Amygdala (tissue), 56 donors: ENCODE data around the gene KRTAP2-3.
"Not testable (repeated sequence)": the region's sequence is repeated elsewhere in the genome, so short reads cannot be mapped to it uniquely, and the experiment has no call there.

Source experiments
- DNase-seq, 56 donors: peaks; one replicate each; lab custom pipeline; 2025; lab: John Stamatoyannopoulos, UW

KRTAP2-3 gene

GRCh38 chr17:41040783-41041571 lies 18.9 kb downstream of the KRTAP2-3 start, which contains the start of gene KRTAP1-1:
Gene KRTAP1-1 (minus strand): TSS chr17:41041450. CDS start chr17:41041397, 53 bp downstream.
- not testable (repeated sequence) for DNase-seq

GRCh38 chr17:41037853-41038350 lies 22.0 kb downstream of the KRTAP2-3 start:
- DNase-seq, result no peak

- not testable (repeated sequence) for DNase-seq
Observed at GRCh38 chr17:41034346-41034935, 25.5 kb downstream of the KRTAP2-3 start, which contains the start of gene KRTAP1-3. Gene KRTAP1-3 (minus strand): TSS chr17:41034874. CDS start chr17:41034821, 53 bp downstream.

- no peak for DNase-seq
Observed at GRCh38 chr17:41029633-41030245, 30.2 kb downstream of the KRTAP2-3 start, which contains the start of gene KRTAP1-4. Gene KRTAP1-4 (minus strand): TSS chr17:41030195. CDS start chr17:41030078, 117 bp downstream.

- DNase-seq, result no peak
Observed at GRCh38 chr17:41026715-41027471, 33.0 kb downstream of the KRTAP2-3 start, which contains the start of gene KRTAP1-5. Gene KRTAP1-5 (minus strand): TSS chr17:41027208. CDS start chr17:41027155, 53 bp downstream.

- DNase-seq, result no peak
Observed at GRCh38 chr17:41024697-41025096, 35.2 kb downstream of the KRTAP2-3 start.

- DNase-seq, result no peak
Observed at GRCh38 chr17:41020336-41020735, 39.6 kb downstream of the KRTAP2-3 start.

- DNase-seq, result no peak
Observed at GRCh38 chr17:41019415-41019814, 40.5 kb downstream of the KRTAP2-3 start.

GRCh38 chr17:41018541-41018940 lies 41.4 kb downstream of the KRTAP2-3 start:
- DNase-seq, result no peak

- no peak for DNase-seq
Observed at GRCh38 chr17:41016578-41017215, 43.2 kb downstream of the KRTAP2-3 start.

GRCh38 chr17:41015454-41015853 lies 44.5 kb downstream of the KRTAP2-3 start:
- no peak for DNase-seq

- no peak for DNase-seq
Observed at GRCh38 chr17:41013606-41014005, 46.3 kb downstream of the KRTAP2-3 start.

GRCh38 chr17:41013181-41013580 lies 46.7 kb downstream of the KRTAP2-3 start:
- DNase-seq, result no peak

- no peak for DNase-seq
Observed at GRCh38 chr17:41012326-41013120, 47.4 kb downstream of the KRTAP2-3 start.

GRCh38 chr17:41010441-41010840 lies 49.5 kb downstream of the KRTAP2-3 start:
- DNase-seq, result no peak

- DNase-seq, result no peak
Observed at GRCh38 chr17:41009936-41010335, 50.0 kb downstream of the KRTAP2-3 start.

GRCh38 chr17:41009301-41009760 lies 50.6 kb downstream of the KRTAP2-3 start:
- DNase-seq, result no peak
